ENCODE results near the gene ANKRD10.
A peak's percentile ranks its signal among the peaks of the same experiment; 100 is the strongest.

ANKRD10 gene

GRCh38 chr13:110914331-110915056, 375 bp downstream of the ANKRD10 start:
- DNase-seq = peak; percentile 69 to 89 (median 82)

GRCh38 chr13:110914081-110914330, 863 bp downstream of the ANKRD10 start:
- DNase-seq = peak in 3 of 4 experiments; percentile 72 to 88 (median 84)

GRCh38 chr13:110913322-110914080, 1.4 kb downstream of the ANKRD10 start:
- DNase-seq = peak in 2 of 4 experiments; percentile 11 to 15

- DNase-seq = peak; percentile 41 to 74 (median 53)
Observed at GRCh38 chr13:110912651-110913051, 2.2 kb downstream of the ANKRD10 start.

- DNase-seq = no peak
Observed at GRCh38 chr13:110911880-110912279, 3.0 kb downstream of the ANKRD10 start.

- DNase-seq = no peak
Observed at GRCh38 chr13:110910013-110910890, 4.6 kb downstream of the ANKRD10 start.

GRCh38 chr13:110907951-110908898, 6.6 kb downstream of the ANKRD10 start:
- DNase-seq = no peak

GRCh38 chr13:110907301-110907700, 7.6 kb downstream of the ANKRD10 start:
- DNase-seq = no peak

GRCh38 chr13:110904748-110905147, 10.1 kb downstream of the ANKRD10 start:
- DNase-seq = no peak

- DNase-seq = no peak
Observed at GRCh38 chr13:110902370-110902769, 12.5 kb downstream of the ANKRD10 start.

- no peak for DNase-seq
Observed at GRCh38 chr13:110897521-110897920, 17.3 kb downstream of the ANKRD10 start.

- no peak for DNase-seq
Observed at GRCh38 chr13:110897014-110897413, 17.9 kb downstream of the ANKRD10 start.

- no peak for DNase-seq
Observed at GRCh38 chr13:110894086-110894485, 20.8 kb downstream of the ANKRD10 start.

- DNase-seq = no peak
Observed at GRCh38 chr13:110893571-110893970, 21.3 kb downstream of the ANKRD10 start.

GRCh38 chr13:110890279-110891165, 24.3 kb downstream of the ANKRD10 start:
- no peak for DNase-seq

GRCh38 chr13:110888390-110888789, 26.5 kb downstream of the ANKRD10 start:
- no peak for DNase-seq

GRCh38 chr13:110887597-110888333, 27.1 kb downstream of the ANKRD10 start:
- DNase-seq = no peak

- DNase-seq = no peak
Observed at GRCh38 chr13:110886870-110887596, 27.8 kb downstream of the ANKRD10 start.

Data from suppressor macrophage (primary cell).